AG20443 (cell line): ENCODE data around the gene PTGFR.

Source experiments
- DNase-seq: peaks from one replicate; pipeline ENCODE4 v3.0.0; 2012; ENCODE audit warnings: low spot score, mixed read lengths

PTGFR gene, protein sequence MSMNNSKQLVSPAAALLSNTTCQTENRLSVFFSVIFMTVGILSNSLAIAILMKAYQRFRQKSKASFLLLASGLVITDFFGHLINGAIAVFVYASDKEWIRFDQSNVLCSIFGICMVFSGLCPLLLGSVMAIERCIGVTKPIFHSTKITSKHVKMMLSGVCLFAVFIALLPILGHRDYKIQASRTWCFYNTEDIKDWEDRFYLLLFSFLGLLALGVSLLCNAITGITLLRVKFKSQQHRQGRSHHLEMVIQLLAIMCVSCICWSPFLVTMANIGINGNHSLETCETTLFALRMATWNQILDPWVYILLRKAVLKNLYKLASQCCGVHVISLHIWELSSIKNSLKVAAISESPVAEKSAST

DNA sequence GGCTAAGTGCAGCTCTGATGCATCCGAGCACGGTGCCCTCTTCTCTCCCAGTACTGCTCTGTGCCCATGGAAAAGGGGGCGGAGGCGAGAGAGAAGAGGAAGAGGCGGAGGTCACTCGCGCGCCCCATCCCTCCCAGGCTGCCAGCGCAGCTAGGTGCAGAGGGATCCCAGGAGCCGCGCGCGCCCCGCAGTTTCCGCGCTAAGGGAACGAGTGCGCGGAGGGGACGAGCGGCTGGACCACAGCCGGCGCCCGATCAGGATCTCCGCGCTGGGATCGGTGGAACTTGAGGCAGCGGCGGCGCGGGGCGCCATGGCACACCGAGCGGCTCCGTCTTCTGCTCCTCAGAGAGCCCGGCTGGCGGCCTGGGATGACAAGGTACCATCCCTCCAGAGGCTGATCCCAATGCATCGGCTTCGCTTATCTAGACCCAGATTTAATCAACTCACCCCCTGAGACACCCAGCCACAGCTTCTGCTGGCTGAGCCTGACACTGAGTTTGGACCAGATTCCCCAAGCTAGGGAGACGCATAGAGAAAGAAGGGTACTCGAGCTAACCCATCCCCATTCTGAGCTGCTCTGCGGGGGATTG is at the start of gene PTGFR:
Gene PTGFR, plus strand, starts transcription at position 114 of the 590 bp plus-strand sequence. CDS start 1,770 bp downstream, outside the sequence.
- DNase-seq: peak; percentile 61

DNA sequence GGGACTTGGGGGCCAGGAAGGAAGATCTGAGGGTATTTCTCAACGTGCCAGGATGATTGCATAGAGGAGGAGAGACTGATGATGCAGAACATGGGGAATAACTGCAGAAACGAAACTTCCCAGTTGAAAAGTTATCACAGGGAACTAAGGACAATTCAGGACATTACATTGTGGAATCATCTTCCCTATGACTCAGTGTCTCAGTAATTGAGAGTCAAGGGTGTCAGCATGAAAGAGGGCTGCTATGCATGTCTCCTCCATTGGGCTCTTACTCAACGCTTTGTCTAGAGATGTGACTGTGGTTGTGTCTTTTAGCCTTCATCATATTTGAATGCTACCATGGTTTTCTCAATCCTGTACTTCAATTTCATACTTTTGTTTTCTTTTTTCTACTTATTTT is 48.9 kb upstream of the PTGFR start:
- DNase-seq: peak; percentile 43

DNA sequence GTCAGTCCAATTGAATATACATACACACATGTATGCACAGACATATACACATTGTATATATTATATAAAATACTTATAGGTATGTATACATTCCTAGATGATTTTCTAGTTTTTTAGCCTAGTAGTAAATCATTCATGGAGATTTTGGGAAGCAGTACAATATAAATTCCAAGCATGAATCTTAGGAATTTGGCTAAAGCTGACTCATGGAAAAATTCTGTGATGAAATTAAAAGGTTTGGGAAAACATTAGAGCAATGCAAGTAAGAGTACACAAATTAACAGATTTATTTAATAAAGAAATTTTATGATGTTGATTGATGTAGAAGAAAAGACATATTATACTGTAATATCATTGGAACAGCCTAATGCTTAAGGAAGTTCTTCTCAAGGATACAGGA is 43.7 kb upstream of the PTGFR start:
- DNase-seq: peak; percentile 20

DNA sequence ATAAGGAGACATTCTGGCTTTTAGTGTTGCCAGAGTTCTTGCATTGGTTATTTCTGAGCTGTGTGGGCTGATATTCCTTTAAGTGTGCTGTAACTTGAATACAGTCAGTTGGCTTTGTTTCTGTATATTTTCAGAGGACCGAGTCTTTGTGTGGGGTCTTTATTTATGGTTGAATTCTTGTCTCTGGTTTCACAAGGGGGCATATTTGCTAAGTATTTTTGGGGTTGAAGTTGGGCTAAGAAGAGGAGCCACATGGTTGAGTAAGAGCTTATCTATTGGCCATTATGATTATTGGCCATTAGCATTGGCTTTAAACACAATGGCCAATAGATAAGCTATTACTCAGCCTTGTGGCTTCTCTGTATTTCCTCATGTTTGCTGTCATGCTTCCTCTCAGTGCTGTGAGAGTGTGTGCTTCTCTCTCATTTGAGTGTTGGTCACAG is 26.3 kb upstream of the PTGFR start:
- no peak for DNase-seq

DNA sequence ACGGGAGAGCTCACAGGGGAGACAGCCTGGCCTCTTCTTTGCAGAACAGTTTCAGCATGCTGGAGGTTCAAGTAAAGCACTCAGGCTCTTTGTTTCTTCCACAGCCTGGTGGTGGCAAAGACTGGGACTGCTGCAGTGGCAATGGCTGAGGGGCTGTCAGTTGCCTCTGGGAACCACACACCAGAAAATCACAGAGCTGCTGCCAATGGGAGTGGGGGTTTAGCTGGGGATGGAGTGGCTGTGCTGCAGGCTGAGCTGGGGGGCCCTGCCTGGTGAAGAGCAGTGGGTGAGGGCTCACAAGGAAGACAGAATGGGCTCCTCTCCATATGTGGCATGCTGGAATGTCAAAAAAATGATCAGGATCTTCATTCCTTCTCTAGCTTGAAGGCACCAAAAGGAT is 25.6 kb upstream of the PTGFR start:
- DNase-seq: no peak

DNA sequence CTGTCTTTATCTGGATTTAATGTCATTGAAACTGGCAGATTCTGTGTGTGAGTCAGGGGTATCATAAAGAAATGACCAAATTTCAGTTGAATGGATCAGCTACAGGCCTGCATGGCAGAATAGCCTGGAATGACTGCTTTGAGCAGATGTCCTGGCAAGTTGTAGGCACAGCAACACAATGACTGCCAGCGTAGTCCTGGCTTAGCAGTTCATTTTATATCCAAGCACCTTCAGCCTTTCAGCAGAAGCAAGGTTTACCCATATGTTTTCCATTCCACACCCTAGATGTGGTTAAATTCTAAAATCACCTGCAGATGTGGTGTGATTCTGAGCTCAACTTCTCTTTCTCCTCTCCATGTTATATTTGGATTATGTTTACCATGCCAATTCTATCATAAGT is 22.3 kb upstream of the PTGFR start:
- no peak for DNase-seq

DNA sequence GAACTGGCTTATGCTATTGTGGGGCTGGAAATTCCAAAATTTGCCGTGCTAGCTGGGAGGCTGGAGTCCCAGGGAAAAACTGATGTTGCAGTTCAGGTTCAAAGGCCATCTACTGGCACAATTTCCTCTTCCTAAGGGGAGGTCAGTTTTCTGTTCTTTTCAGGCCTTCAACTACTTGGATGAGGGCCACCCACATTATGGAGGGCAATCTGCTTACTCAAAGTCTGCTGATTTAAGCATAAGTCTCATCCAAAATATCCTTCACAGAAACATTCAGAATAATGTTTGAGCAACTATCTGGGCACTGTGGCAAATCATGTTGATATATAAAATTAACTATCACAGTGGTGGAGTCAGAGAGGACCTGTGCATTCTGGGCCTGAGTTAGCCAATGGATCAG is 21.2 kb upstream of the PTGFR start:
- DNase-seq: no peak

DNA sequence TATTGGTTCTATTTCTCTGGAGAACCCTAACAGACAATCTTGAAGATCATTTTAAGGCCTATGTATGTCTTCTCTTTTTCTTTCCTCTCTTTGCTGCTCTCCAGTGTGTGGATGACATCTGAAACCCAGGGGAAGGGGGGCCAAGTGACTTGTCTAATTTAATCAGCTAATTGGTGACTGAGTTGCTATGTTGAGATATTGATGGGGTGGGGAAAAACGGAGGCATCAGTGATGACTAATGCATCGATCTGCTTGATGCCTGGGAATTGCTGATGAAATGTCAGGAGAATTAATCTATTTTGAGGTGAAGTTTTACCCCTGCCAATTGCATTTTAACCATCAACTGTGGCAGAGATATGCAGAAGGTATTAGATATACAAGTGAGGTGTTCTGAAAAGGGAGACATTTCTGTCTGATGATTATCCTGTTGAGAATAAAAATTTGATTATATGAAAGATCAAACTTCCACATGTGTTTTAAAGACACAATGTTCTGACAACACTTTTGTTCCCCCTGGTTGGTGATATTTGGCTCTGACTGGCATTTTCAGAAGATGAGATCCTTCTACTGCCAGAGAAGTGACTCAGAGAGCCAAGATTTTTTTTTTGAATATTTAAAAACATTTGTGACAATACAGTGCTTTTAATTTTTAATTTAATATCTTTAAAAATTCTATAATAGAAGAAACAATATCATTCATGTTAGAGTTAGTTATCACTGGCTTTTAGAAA is 18.7 kb upstream of the PTGFR start:
- no peak for DNase-seq

DNA sequence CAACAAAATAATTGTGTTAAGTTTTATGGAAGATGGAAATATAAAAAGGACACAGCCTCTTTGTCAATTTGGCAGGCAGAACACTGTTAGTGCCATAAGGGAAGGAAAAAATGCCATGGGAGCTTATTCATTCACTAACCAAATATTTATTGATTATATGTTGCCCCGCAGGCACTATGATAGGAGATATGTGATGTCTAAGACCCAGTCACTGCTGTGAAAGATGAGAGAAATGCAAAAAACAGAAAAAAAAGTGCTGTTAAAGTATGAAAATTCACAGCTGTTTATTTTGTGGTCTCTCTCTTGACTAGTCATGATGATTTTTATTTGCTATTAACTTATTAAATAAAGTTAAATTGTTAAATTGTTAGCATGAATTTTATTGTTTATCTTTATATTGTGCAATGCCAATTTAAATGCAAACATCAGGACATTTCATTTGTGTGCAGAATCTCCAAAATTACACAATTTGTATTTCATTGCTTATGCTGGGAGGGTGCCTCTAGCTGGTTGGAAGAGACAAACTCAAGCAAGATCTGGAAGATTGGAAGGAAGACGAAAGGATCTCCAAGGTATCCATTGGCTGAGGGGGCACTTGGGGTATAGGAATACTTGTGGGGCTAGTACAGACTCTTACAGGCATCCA is 17.8 kb upstream of the PTGFR start:
- no peak for DNase-seq

DNA sequence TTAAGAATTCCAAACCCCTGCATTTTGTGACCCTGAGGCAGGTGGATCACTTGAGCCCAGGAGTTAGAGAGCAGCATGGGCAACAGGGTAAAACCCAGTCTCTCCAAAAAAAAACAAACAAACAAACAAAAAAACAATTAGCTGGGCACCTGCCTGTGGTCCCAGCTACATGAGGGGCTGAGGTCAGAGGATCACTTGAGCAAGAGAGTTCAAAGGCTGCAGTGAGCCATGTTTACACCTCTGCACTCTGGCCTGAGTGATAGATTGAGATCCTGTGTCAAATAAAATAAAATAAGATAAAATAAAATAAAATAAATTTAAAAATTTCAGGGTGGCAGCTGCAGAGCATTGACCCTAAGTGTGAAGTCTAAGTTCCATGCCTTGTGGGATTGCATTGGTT is 16.7 kb upstream of the PTGFR start:
- DNase-seq: no peak

DNA sequence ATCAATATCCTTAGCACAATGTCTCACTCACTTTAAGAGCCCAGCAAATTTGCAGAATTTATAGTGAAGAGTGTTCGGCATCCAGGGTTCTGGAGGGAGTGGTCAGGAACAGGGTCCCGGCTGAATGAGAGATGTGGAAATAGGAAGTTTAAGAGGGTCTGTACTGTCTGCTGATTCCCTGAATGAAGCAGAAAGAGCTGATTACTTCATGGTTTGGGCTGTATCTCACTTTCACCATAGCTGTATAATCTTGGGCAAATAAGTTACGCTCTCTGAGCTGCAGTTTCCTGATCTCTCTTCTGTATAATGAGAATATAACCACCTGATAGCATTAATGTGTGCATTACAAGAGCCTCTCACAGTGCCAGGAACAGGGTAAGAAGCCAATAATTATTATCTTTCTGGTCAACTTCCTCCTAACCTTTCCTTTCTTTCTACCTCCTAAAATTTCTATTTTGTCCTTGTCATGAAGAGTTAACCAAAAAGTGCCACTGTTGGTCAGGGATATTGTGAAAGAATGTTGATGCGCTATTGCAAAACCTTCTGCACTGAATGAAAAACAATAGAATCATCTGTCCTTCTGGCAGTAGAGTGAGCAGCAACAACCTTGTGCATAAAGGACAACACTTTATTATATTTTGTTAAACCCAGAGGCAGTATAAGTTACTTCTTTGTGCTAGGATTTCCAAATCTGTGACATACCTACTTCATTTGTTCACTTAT is 14.7 kb upstream of the PTGFR start:
- DNase-seq: peak; percentile 61

DNA sequence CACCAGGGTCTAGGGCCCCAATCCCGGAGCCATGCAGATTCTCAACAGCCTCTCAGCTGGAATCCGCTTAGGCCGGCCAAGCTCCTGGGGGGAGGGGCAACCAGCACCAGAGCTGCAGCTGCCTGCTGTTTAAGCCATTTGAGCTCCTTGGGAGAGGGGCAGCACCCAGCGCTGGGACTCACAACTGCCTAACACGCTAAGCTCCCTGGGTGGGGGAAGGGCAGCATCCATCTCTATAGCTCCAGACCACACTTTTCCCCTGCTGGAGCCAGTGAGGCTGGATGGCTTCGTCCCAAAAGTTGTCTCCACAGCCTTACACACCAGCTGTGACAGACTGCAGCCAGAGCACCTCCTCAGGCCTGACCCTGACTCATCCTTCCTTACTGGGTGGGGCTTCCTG is 6.9 kb upstream of the PTGFR start:
- peak; percentile 68 for DNase-seq

DNA sequence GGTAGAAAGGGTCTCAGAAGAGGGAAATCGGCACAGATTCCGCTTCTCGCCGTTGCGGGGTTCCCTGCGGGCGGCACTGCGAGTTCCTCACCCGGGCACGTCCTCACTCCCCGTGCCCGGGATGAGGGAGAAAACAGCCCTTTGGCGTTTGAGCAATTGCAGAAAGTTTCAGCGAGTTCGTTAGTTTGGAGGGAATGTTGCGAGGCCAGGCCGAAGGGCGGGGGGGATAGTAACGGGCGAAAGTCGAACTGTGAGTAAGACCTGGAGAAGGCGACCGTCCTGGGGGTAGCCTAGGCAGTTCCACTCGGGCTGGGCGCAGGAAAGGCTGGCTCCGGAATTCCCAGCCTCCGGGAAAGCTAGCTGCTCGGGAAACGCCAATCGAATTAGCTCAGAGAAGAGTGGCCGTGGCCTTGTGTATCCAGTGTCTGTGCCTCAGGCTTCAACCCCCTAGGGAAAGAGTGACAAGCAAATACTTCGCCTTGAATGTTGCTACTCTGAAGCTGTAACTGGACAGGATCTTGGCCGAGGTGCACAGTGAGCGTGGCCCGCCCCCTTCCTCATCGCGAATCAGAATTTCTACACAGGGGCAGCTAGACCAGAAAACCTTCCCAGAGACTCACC is 787 bp downstream of the PTGFR start:
- DNase-seq: peak; percentile 75

DNA sequence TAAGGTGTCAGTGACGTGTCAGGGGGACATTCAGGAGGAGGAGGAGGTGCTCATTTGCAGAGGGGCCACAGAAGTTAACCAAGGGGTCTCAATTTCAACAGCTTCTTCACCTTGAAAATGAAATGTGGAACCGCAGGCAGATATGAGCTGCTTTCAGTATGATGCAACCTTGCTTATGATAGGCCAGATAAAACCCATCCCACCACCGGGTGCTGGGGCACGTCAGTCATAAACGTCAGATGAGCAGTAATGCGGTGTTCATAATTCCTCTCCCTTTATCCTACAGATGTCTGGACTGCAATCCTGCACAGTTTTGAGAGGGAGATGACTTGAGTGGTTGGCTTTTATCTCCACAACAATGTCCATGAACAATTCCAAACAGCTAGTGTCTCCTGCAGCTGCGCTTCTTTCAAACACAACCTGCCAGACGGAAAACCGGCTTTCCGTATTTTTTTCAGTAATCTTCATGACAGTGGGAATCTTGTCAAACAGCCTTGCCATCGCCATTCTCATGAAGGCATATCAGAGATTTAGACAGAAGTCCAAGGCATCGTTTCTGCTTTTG is 1.7 kb downstream of the PTGFR start:
- DNase-seq: peak; percentile 26

DNA sequence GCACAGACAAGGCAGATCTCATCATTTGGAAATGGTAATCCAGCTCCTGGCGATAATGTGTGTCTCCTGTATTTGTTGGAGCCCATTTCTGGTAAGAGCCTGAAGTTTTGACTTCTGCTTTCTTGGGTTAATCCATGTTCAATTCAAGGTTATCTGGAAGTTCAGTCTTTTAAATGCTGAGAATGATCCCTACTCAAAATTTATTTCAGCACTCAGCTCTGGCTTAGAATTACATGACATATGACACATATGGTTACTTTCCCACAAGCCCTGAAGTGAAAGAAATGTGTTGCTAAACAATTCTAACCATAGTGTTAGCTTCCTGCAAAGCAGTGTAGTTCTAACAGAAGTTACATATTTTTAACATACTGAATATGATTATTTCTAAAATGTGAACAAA is 2.7 kb downstream of the PTGFR start:
- DNase-seq: no peak

DNA sequence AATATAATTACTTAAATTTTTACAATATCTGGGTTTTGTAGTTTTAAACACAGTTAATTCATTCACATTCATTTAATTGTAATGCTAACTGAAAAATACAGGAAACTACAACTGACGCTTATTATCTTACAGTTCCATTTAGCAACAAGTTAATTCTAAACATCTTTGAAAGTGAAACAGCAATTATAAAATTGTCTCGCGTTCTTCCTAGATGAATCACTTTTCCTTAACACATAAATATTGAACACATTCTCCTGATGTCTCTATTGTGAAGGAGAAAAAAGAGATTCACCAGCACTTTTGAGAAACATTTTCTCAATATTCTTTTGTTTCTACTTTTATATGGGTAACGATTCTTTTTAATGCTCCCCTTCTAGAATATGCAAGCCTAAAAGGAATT is 6.4 kb downstream of the PTGFR start:
- DNase-seq: no peak

DNA sequence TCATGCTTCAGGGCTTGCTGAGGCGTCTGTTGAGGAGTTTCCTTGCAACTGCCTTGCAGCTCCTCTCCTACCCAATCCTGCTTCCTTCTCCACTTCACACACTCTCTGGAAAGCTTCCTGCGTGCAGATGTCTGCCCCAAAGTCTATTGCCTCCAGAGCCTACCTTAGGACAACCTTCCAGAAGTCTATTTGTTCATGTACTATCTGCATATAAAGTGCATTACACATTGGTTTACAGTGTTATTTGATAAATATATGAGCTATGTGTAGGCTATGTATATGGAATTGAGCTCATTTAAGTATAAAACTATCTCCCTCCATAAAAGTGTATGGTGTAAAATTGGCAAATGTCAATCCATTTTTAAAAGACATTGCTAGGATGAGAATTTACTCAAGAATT is 9.8 kb downstream of the PTGFR start:
- DNase-seq: no peak

DNA sequence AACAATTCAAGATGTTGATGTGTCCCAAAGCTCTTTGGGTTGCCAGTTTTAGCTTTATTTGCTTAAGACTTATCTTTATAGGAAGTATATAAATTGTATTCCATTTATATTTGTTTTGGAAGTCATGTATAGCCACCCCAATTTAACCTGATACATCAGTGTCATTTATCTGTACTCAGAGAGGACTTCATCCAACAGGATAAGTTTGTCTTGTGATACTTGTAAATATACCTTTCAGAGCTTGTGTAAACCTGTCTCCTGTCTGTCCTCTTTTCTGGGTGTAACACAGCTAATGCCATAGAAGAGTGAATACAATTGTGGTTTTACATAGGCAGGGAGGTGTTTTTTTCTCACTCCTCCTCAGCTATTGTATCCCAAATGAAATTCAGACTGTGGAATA is 10.4 kb downstream of the PTGFR start:
- DNase-seq: no peak

DNA sequence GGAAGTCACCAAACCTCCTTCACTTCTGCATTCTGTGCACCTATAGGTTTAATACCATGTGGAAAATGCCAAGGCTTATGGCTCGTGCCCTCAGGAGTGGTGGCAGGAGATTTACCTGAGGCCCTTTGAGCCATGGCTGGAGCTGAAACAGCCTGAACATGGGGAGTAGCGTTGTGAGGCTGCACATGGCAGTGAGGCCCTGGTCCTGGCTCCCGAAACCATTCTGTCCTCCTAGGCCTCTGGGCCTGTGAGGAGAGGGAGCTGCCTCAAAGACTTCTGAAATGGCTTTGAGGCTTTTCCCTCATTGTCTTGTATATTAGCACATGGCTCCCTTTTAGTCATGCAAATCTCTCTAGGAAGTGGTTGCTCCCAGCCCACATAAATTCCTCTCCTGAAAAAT is 20.6 kb downstream of the PTGFR start:
- no peak for DNase-seq

DNA sequence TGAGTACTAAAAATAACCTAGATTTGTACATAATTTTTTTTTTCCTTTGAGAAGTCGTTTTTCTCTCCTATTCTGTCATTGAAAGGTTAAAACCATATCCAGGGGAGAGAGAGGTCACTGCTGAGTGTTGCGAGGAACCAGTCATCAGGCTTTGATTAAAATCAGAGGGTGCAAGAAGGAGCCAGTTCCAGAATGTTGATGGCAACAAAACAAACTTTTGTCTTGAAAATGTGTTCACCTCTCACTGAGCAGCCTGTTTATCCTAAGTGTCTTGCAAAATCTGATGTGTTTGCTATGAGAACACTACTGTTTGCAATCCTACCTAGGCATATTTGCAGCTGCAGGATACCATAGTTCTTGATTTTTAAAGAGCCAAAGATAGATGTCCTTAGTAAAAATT is 25.9 kb downstream of the PTGFR start:
- no peak for DNase-seq

DNA sequence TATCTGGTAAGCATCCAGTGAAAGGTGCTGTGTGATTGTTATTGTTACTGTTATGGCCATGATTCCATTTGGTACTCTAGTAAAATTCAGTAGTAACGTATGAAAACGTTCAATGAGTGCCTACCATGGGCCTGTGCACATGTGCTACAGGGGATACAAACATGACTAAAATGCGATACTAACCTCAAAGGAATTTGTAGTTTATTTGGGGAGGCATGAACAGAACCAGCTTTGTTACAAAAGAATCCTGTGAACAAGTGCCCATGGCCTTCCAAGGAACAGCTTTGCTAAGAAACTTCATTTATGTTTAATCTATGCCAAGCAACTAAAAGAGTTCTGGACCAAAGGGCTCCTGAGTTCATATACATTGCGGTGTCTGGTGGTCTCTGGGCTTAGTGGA is 28.7 kb downstream of the PTGFR start:
- DNase-seq: peak; percentile 48
